ENCODE measurements around the gene TGFBR1. TPM values are rescaled to one million over a fixed set of nuclear protein-coding genes. Genes with fewer than 3 reads are reported as not detected.

Gene TGFBR1
- total RNA-seq, 1 donor from 2014 or later = 207 TPM

DNA sequence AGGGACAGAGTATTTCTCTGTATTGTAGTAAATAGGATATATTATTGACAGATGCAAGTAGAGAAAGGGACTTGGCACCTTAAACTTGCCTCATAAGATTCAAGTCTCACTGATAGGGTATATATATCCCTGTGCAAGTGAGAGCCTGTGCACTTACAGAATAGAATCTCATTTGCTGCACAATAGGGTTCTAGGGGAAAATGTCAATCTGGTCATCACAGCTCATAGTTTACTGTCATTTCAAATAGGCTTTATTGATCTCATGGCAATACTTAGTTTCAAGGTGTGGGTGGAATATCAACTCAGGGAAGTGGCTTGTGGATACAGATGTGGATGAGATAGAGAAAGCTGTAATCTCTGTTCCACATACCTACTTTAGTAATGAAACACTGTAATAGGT lies 42.3 kb downstream of the TGFBR1 start:
- Mint-ChIP-seq H3K27ac (ENCODE audit: unreplicated experiment) (no peak overlapping the region), H3K27me3 (ENCODE audit: unreplicated experiment) (no peaks in the 10 kb centered on the region), H3K36me3 (ENCODE audit: unreplicated experiment) (no peaks in the 10 kb centered on the region)

GRCh38 chr9:99150451-99151171 lies 45.7 kb downstream of the TGFBR1 start:
- Mint-ChIP-seq H3K9me3 (ENCODE audit: unreplicated experiment) (peaks cover under 1% of the 10 kb centered on the region), H3K27me3 (ENCODE audit: unreplicated experiment) (no peaks in the 10 kb centered on the region), H3K4me1 (ENCODE audit: low read depth, unreplicated experiment) (peaks cover 2% of the 10 kb centered on the region), H3K27ac (ENCODE audit: unreplicated experiment) (no peak overlapping the region), H3K36me3 (ENCODE audit: unreplicated experiment) (no peaks in the 10 kb centered on the region), H3K4me3 (ENCODE audit: unreplicated experiment) (no peak overlapping the region)
- TF ChIP-seq, protein P1, sequence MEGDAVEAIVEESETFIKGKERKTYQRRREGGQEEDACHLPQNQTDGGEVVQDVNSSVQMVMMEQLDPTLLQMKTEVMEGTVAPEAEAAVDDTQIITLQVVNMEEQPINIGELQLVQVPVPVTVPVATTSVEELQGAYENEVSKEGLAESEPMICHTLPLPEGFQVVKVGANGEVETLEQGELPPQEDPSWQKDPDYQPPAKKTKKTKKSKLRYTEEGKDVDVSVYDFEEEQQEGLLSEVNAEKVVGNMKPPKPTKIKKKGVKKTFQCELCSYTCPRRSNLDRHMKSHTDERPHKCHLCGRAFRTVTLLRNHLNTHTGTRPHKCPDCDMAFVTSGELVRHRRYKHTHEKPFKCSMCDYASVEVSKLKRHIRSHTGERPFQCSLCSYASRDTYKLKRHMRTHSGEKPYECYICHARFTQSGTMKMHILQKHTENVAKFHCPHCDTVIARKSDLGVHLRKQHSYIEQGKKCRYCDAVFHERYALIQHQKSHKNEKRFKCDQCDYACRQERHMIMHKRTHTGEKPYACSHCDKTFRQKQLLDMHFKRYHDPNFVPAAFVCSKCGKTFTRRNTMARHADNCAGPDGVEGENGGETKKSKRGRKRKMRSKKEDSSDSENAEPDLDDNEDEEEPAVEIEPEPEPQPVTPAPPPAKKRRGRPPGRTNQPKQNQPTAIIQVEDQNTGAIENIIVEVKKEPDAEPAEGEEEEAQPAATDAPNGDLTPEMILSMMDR (IDR thresholded peaks at IDR 0.05; ENCODE audit: partially characterized antibody, unreplicated experiment) = no peak
- no peak for DNase-seq

More for the DNA sequence above, 42.3 kb downstream of the TGFBR1 start:
- TF ChIP-seq, protein P1 (IDR thresholded peaks at IDR 0.05; ENCODE audit: partially characterized antibody, unreplicated experiment) = no peak
- Mint-ChIP-seq H3K4me1 (ENCODE audit: low read depth, unreplicated experiment) (peaks cover 2% of the 10 kb centered on the region), H3K9me3 (ENCODE audit: unreplicated experiment) (no peaks in the 10 kb centered on the region), H3K4me3 (ENCODE audit: unreplicated experiment) (no peak overlapping the region)
- no peak for DNase-seq

GRCh38 chr9:99154356-99154755 lies 49.4 kb downstream of the TGFBR1 start:
- no peaks in the 10 kb centered on the region for H3K27me3 Mint-ChIP-seq (ENCODE audit: unreplicated experiment)
- H3K9me3 Mint-ChIP-seq (ENCODE audit: unreplicated experiment) = peaks cover 2% of the 10 kb centered on the region
- no peaks in the 10 kb centered on the region for H3K36me3 Mint-ChIP-seq (ENCODE audit: unreplicated experiment)
- H3K4me3 Mint-ChIP-seq (ENCODE audit: unreplicated experiment) = no peak overlapping the region
- H3K4me1 Mint-ChIP-seq (ENCODE audit: low read depth, unreplicated experiment) = peaks cover 2% of the 10 kb centered on the region
- no peak overlapping the region for H3K27ac Mint-ChIP-seq (ENCODE audit: unreplicated experiment)
- TF ChIP-seq, protein P1 (IDR thresholded peaks at IDR 0.05; ENCODE audit: partially characterized antibody, unreplicated experiment) = no peak
- DNase-seq = no peak

DNA sequence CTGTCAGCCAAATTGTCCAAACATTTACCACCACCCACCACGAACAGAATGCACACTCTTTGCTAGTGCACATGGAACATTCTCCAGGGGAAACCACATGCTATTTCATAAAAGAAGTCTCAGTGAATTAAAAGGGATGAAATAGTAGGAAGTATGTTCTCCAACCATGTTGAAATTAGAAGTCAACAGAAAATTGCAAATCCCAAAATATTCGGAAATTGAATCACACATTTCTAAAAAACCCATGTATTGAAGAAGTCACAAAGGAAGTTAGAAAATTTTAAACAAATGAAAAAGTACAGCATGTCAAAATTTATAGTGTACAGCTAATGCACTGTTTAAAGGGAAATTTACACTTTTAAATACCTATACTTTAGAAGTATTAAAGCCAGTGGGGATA lies 50.8 kb downstream of the TGFBR1 start:
- no peak overlapping the region for H3K4me3 Mint-ChIP-seq (ENCODE audit: unreplicated experiment)
- TF ChIP-seq, protein P1 (IDR thresholded peaks at IDR 0.05; ENCODE audit: partially characterized antibody, unreplicated experiment) = no peak
- no peak for DNase-seq
- H3K4me1 Mint-ChIP-seq (ENCODE audit: low read depth, unreplicated experiment) = peaks cover 8% of the 10 kb centered on the region
- peaks cover 2% of the 10 kb centered on the region for H3K9me3 Mint-ChIP-seq (ENCODE audit: unreplicated experiment)
- H3K36me3 Mint-ChIP-seq (ENCODE audit: unreplicated experiment) = no peaks in the 10 kb centered on the region
- no peaks in the 10 kb centered on the region for H3K27me3 Mint-ChIP-seq (ENCODE audit: unreplicated experiment)
- no peak overlapping the region for H3K27ac Mint-ChIP-seq (ENCODE audit: unreplicated experiment)

GRCh38 chr9:99158629-99159028 lies 53.7 kb downstream of the TGFBR1 start:
- Mint-ChIP-seq H3K36me3 (ENCODE audit: unreplicated experiment) (no peaks in the 10 kb centered on the region), H3K4me3 (ENCODE audit: unreplicated experiment) (no peak overlapping the region), H3K9me3 (ENCODE audit: unreplicated experiment) (peaks cover 2% of the 10 kb centered on the region), H3K4me1 (ENCODE audit: low read depth, unreplicated experiment) (peaks cover 13% of the 10 kb centered on the region), H3K27ac (ENCODE audit: unreplicated experiment) (no peak overlapping the region), H3K27me3 (ENCODE audit: unreplicated experiment) (no peaks in the 10 kb centered on the region)
- TF ChIP-seq, protein P1 (IDR thresholded peaks at IDR 0.05; ENCODE audit: partially characterized antibody, unreplicated experiment) = no peak
- no peak for DNase-seq

Data from glutamatergic neuron (in vitro differentiated cells).